HG03575 (cell line): Measurements from ENCODE around the gene STK39.

ENCODE experiments used
- ATAC-seq: cut with Tn5 transposase; IDR thresholded peaks from one replicate; pipeline ENCODE4 v1.9.1; 2021; ENCODE audit not compliant: unreplicated experiment, insufficient number of reproducible peaks, low FRiP score; ENCODE audit errors: extremely low read depth

Gene STK39

GRCh38 chr2:168169097-168169745, 78.2 kb downstream of the STK39 start:
- ATAC-seq = no peak

- ATAC-seq = no peak
Measured at GRCh38 chr2:168167511-168168263, 79.7 kb downstream of the STK39 start.

- ATAC-seq = no peak
Measured at GRCh38 chr2:168166902-168167510, 80.4 kb downstream of the STK39 start.

GRCh38 chr2:168165985-168166901, 81.2 kb downstream of the STK39 start:
- ATAC-seq = no peak

- ATAC-seq = no peak
Measured at GRCh38 chr2:168165397-168165796, 82.0 kb downstream of the STK39 start.

- ATAC-seq = no peak
Measured at GRCh38 chr2:168160897-168161296, 86.5 kb downstream of the STK39 start.

GRCh38 chr2:168159754-168160585, 87.4 kb downstream of the STK39 start:
- no peak for ATAC-seq

- no peak for ATAC-seq
Measured at GRCh38 chr2:168158586-168158985, 88.8 kb downstream of the STK39 start.

- ATAC-seq = no peak
Measured at GRCh38 chr2:168157926-168158325, 89.5 kb downstream of the STK39 start.

- ATAC-seq = no peak
Measured at GRCh38 chr2:168157070-168157469, 90.3 kb downstream of the STK39 start.

GRCh38 chr2:168156661-168157060, 90.7 kb downstream of the STK39 start:
- ATAC-seq = no peak

GRCh38 chr2:168155680-168156079, 91.7 kb downstream of the STK39 start:
- no peak for ATAC-seq

- no peak for ATAC-seq
Measured at GRCh38 chr2:168155046-168155445, 92.3 kb downstream of the STK39 start.

GRCh38 chr2:168152902-168153530, 94.4 kb downstream of the STK39 start:
- ATAC-seq = no peak

- no peak for ATAC-seq
Measured at GRCh38 chr2:168149986-168150385, 97.4 kb downstream of the STK39 start.

- ATAC-seq = no peak
Measured at GRCh38 chr2:168149150-168149974, 98.0 kb downstream of the STK39 start.
